NCI-H2196 treated with DMSO at 0.1 percent for 48 hours (cell line): ENCODE measurements around the gene OSBPL3.

ENCODE experiments used
- DNase-seq: peaks from one replicate; lab custom pipeline; 2025; ENCODE audit not compliant: unreplicated experiment; lab: John Stamatoyannopoulos, UW

Gene OSBPL3

GRCh38 chr7:24956021-24956420 is 24.0 kb downstream of the OSBPL3 start:
- no peak for DNase-seq

DNA sequence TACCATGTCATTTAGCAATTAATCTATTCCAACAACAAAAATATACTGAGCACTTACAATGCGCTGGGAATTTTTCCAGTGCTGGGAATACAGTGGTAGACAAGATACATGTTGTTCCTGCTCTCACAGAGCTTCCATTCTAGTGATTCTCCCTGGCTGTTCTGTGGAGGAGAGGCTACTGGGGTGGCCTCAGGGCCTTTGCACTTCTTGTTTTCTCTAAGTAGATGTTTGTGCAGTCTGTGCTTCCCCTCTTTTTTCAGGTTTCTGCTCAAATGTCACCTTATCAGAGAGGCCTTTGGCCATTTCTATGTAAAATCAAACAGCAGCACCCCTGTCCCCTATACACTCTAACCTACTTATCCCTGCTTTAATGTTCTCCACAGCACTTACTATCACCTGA is 24.7 kb downstream of the OSBPL3 start:
- no peak for DNase-seq

GRCh38 chr7:24952464-24952863 is 27.5 kb downstream of the OSBPL3 start:
- no peak for DNase-seq

DNA sequence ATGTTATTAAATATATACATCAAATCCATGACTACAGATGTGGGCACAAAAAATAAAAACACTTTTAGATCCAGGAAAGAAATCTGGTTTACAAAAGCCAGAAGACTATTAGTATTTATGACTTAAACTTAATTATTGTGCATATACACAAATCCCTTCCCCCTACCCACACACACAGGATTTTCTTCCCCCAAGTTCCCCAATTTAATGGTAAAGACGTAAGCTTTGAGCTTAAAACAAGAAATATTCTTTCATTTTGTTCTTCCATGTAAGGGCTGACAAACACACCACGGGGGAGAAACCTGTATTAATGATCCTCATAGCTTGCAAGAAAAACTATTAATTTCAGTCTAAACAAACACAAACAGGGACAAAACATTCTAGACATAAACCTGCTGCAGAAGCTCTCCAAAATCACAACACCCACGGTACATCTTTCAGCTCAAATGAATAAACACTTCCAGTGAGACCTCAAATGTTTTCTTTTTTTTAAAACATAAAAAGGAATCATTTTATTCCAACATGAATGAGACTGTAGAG is 28.5 kb downstream of the OSBPL3 start:
- no peak for DNase-seq

- no peak for DNase-seq
Measured at GRCh38 chr7:24949884-24950283, 30.1 kb downstream of the OSBPL3 start.

DNA sequence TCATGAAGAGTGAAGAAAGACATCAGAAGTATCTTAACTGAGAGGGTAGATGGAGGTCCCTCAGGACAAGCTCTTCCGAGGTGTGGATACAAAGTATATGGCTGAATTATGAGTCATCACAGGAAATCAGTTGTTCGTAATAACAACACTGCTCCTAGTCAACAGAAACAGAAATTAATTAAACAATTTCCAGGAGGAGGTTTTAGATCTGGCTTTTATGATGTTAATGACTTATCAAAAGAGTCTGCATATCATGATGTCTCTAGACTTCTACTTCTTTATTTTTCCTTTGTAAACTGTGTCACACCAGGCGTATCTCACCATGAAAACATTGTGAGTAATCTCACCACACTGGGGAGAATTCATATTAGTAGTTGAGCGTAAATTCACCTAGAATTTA is 31.2 kb downstream of the OSBPL3 start:
- no peak for DNase-seq

GRCh38 chr7:24946467-24946866 is 33.5 kb downstream of the OSBPL3 start:
- no peak for DNase-seq

GRCh38 chr7:24945899-24946298 is 34.1 kb downstream of the OSBPL3 start:
- DNase-seq, result no peak

DNA sequence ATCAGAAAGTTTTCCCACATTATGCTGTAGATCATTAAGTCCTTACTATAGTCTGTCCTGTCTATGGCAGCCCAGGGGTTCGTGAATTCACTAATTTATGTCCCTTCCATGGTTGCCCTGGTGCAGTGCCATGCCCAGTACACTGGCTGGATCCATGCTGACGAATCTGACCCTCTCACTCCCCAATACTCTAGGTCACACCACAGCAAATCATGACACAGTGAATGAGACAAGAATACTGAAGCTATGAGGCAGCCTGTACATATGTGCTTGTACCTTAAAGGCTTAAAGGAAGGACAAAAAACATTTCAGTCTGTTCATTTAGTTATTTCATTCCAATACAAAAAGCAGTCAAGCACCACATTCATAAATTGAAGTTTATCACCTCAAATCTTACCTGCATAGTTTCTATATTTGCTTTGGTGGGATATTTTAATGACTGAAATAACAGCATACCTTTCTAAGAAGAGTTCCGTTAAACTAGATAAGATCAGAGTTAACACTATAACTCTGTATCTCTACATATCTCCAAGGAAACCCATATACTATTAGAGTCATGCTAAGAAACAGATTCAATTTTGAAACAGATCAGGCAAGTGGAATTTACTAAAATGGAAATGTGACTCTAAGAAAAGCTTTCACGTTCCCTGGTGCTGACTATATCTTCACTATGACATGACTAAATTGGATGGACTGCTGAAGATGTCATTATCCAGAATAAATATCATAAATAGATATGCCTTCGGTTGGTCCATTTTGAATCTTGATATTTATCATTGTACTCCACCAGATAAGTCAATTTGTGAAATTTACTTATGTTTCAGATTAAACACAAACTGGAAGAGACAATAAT is 36.7 kb downstream of the OSBPL3 start:
- DNase-seq, result no peak

GRCh38 chr7:24942226-24942625 is 37.8 kb downstream of the OSBPL3 start:
- no peak for DNase-seq

GRCh38 chr7:24939416-24939815 is 40.6 kb downstream of the OSBPL3 start:
- no peak for DNase-seq

GRCh38 chr7:24936121-24936824 is 43.7 kb downstream of the OSBPL3 start:
- no peak for DNase-seq

DNA sequence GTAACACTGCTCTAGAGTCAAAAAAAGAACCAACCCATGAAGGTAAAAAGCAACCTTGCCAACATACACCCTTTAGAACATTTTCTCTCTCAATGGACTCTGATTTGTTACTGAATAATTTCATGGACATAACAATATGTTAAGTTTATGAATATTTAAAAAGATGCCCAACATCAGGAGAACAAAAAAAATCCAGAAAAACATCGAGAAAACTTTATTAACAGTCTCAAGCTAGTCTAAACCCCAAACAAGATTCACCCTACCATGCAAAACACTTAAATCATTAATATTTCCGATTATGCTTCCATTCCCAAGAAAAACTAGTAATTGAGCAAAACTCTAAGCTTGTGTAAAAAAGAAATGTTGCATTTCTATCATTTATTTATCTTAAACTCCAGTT is 46.7 kb downstream of the OSBPL3 start:
- DNase-seq, result no peak

DNA sequence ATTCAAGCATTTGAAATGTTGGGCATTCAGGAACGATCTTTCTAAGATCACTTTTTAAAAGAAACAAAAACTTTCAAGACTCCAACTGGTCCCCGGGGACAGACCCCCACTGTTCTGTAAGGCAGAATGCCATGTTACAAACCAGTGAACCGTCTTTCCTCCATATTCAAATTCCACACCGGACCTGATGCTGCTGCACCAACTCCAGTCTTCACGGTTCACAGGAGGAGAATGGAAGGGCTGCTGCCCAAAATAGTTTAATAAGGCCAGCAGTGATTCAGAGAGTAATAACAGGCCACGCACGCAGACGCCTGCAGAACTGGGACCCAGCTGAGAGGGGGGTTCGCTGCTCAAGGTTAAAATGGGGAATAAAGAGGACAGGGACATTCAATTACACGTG is 47.2 kb downstream of the OSBPL3 start:
- DNase-seq, result no peak

GRCh38 chr7:24932389-24932788 is 47.6 kb downstream of the OSBPL3 start:
- DNase-seq, result no peak

GRCh38 chr7:24931844-24932243 is 48.1 kb downstream of the OSBPL3 start:
- DNase-seq, result no peak

GRCh38 chr7:24930856-24931255 is 49.1 kb downstream of the OSBPL3 start:
- DNase-seq, result no peak

GRCh38 chr7:24926623-24927524 is 53.1 kb downstream of the OSBPL3 start:
- no peak for DNase-seq

DNA sequence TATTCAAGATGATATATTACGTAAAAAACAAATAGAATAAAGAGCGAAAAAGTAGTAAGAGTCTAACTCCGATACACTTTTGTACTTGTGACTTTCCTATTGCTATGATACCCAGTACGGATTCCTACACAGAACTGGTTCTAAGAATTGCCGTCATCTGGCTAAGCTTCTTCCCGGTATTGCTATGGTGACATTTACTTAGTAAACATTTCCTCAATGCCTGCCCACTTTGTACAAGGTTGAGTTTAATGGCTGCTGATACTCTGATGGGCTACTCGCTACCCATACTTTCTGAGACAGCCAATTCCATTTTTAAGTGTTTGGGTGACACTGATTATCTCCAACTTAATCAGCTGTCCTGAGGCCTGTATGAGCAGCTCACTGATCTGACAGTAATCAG is 55.6 kb downstream of the OSBPL3 start:
- no peak for DNase-seq

GRCh38 chr7:24923172-24923865 is 56.7 kb downstream of the OSBPL3 start:
- no peak for DNase-seq
